T-cell (primary cell): ENCODE data around the gene RAC3. TPM values are rescaled to one million over a fixed set of nuclear protein-coding genes. Genes with fewer than 3 reads are reported as not detected.

Source experiments
- ATAC-seq, 4 experiments: fragments of 200-7000 bp in 3 of 4; fragments of 150-1000 bp in 1 of 4; cut with Tn5 transposase; replicated peaks in 1 of 4; 1 replicate in 3 of 4; 2 replicates in 1 of 4; pipeline ENCODE4 v1.10.0; 2021; ENCODE audit warnings: moderate library complexity in 3 of 4, mild to moderate bottlenecking in 2 of 4, moderate number of reproducible peaks in 1 of 4
- CTCF ChIA-PET, 2 donors: fragments of 300-600 bp; sonication (Branson Sonifier 250); formaldehyde crosslinking; loops; one replicate each; lab custom pipeline; 2022; ENCODE audit warnings: antibody characterized with exemption in 2 of 2; lab: Charles Lee
- POLR2A ChIA-PET, 2 donors: fragments of 300-600 bp; sonication (Branson Sonifier 250); formaldehyde crosslinking; loops; one replicate each; lab custom pipeline; 2022; ENCODE audit warnings: antibody characterized with exemption in 2 of 2; lab: Charles Lee
- DNase-seq, 35 experiments: peaks; one replicate each; pipeline versions ENCODE4 v3.0.0 to v3.0.0-alpha.2; 2013 to 2023
- H3K27ac ChIP-seq: one replicate; pipeline ENCODE4 v1.5.1; 2013; ENCODE audit warnings: low read length
- H3K27me3 ChIP-seq, 2 experiments: replicated peaks in 1 of 2; 1 replicate in 1 of 2; 2 replicates in 1 of 2; pipeline versions ENCODE4 v1.6.1 to v1.7.0; 2013; ENCODE audit warnings: low read length in 1 of 2, mixed read lengths in 1 of 2; ENCODE audit not compliant: control insufficient read depth in 2 of 2, insufficient read depth in 2 of 2; ENCODE audit errors: extremely low read depth in 1 of 2
- H3K36me3 ChIP-seq, 2 donors: 1 replicate in 1 of 2; 2 replicates in 1 of 2; pipeline versions ENCODE4 v1.6.1 to v1.7.0; 2013; ENCODE audit warnings: low read length in 1 of 2; ENCODE audit not compliant: control insufficient read depth in 2 of 2, insufficient read depth in 1 of 2; ENCODE audit errors: extremely low read depth in 1 of 2
- H3K4me1 ChIP-seq, 2 experiments: 1 replicate in 1 of 2; 2 replicates in 1 of 2; pipeline versions ENCODE4 v1.6.1 to v1.7.0; 2013; ENCODE audit warnings: low read length in 2 of 2, mixed read lengths in 1 of 2; ENCODE audit not compliant: insufficient read depth in 2 of 2, control insufficient read depth in 1 of 2; ENCODE audit errors: extremely low read depth in 1 of 2
- H3K4me3 ChIP-seq, 2 donors: 1 replicate in 1 of 2; 2 replicates in 1 of 2; pipeline versions ENCODE4 v1.5.1 to v1.7.0; 2013; ENCODE audit warnings: mild to moderate bottlenecking in 2 of 2, low read length in 1 of 2, moderate library complexity in 1 of 2; ENCODE audit not compliant: control insufficient read depth in 1 of 2; ENCODE audit errors: extremely low read depth in 1 of 2
- H3K9me3 ChIP-seq: 2 replicates; pipeline ENCODE4 v1.7.0; 2013
- H3K27ac Mint-ChIP-seq, 2 donors: one replicate each; pipeline ENCODE4 v1.8.0; 2020 to 2021; ENCODE audit warnings: mild to moderate bottlenecking in 2 of 2, mixed read lengths in 2 of 2
- H3K27me3 Mint-ChIP-seq, 2 donors: one replicate each; pipeline ENCODE4 v1.8.0; 2021 to 2022; ENCODE audit warnings: mixed read lengths in 2 of 2
- H3K36me3 Mint-ChIP-seq: one replicate; pipeline ENCODE4 v1.8.0; 2021; ENCODE audit warnings: mixed read lengths
- H3K4me1 Mint-ChIP-seq, 3 donors: one replicate each; pipeline ENCODE4 v1.8.0; 2020 to 2022; ENCODE audit warnings: mixed read lengths in 3 of 3, mild to moderate bottlenecking in 1 of 3
- H3K4me3 Mint-ChIP-seq, 3 donors: one replicate each; pipeline ENCODE4 v1.8.0; 2020 to 2022; ENCODE audit warnings: mild to moderate bottlenecking in 3 of 3, mixed read lengths in 3 of 3, moderate library complexity in 3 of 3
- H3K9me3 Mint-ChIP-seq, 3 donors: one replicate each; pipeline ENCODE4 v1.8.0; 2020 to 2022; ENCODE audit warnings: mixed read lengths in 3 of 3
- WGBS: methylation state at CpG from one replicate; pipeline ENCODE4 v1.1.5; 2013; ENCODE audit warnings: missing lambda C conversion rate; ENCODE audit not compliant: insufficient coverage; 5-methylcytosine and 5-hydroxymethylcytosine counted together
- total RNA-seq, 35 experiments: library from RNA in 6 of 35; stranded (reverse) in 6 of 35; fragments of 120-200 nt in 1 of 35; gene quantifications; one replicate each; pipeline versions ENCODE4 v1.2.1 to v1.2.4 and lab custom pipeline; 2013 to 2026

RAC3 gene
- total RNA-seq, 5 donors from 2014 or later (not counting 1 experiment from before 2014, with no cell fraction given), result 1.1 to 5.4 (median 3.6) TPM

- Histone ChIP-seq H3K27ac (no peak overlapping the region), H3K4me1 (peaks cover 9 to 39% of the 10 kb centered on the region in 2 experiments), H3K4me3 (no peak overlapping the region), H3K27me3 (no peaks in the 10 kb centered on the region), H3K9me3 (no peaks in the 10 kb centered on the region), H3K36me3 (peaks cover 16 to 52% of the 10 kb centered on the region in 2 donors)
- ATAC-seq, result no peak
- Mint-ChIP-seq H3K36me3 (peaks cover 7% of the 10 kb centered on the region), H3K4me3 (peak overlapping the region in 2 of 3 donors; percentile 17 to 28), H3K4me1 (peaks cover 5 to 19% (median 16%) of the 10 kb centered on the region in 3 donors), H3K9me3 (no peaks in the 10 kb centered on the region), H3K27me3 (no peaks in the 10 kb centered on the region), H3K27ac (no peak overlapping the region)
- no peak for DNase-seq
- 96% methylated on average over 18 of the region's 24 CpGs for WGBS
- CTCF ChIA-PET, result no interaction called here
- POLR2A ChIA-PET, result no interaction called here
Measured at GRCh38 chr17:82062076-82062983, 30.9 kb downstream of the RAC3 start.

DNA sequence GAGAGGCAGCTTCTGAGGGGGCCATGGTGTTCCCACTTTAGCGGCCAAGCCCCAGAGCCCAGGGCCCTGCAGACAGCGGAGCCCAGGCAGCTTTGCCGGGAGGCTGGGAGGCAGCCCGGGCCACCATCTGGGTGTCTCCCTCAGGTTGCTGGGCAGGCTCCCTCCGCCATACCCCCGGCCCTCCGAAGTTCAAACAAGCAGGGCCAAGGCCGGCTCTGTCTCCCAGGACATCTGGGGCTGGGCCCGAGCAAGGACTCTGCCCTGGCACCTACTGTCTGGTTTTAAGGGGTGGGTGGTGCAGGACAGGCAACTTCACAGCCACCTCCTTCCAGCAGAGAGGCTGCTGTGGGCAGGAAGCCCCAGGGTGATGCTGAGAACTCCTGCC lies 31.5 kb downstream of the RAC3 start:
- Mint-ChIP-seq H3K9me3 (no peaks in the 10 kb centered on the region), H3K36me3 (peaks cover 4% of the 10 kb centered on the region), H3K27me3 (no peaks in the 10 kb centered on the region), H3K27ac (no peak overlapping the region), H3K4me1 (peaks cover 5 to 19% (median 16%) of the 10 kb centered on the region in 3 donors), H3K4me3 (peak overlapping the region in 1 of 3 donors; percentile 6)
- Histone ChIP-seq H3K9me3 (no peaks in the 10 kb centered on the region), H3K36me3 (peaks cover 16 to 47% of the 10 kb centered on the region in 2 donors), H3K4me1 (peaks cover 9 to 39% of the 10 kb centered on the region in 2 experiments), H3K27me3 (no peaks in the 10 kb centered on the region), H3K4me3 (no peak overlapping the region), H3K27ac (no peak overlapping the region)
- WGBS, result 98% methylated on average over 5 of the region's 9 CpGs
- ChIA-PET CTCF (no interaction called here), POLR2A (no interaction called here)
- DNase-seq, result no peak
- no peak for ATAC-seq

GRCh38 chr17:82063424-82064415 lies 32.2 kb downstream of the RAC3 start:
- Histone ChIP-seq H3K4me3 (no peak overlapping the region), H3K27ac (no peak overlapping the region), H3K4me1 (peaks cover 9 to 39% of the 10 kb centered on the region in 2 experiments), H3K36me3 (peaks cover 14 to 42% of the 10 kb centered on the region in 2 donors), H3K27me3 (no peaks in the 10 kb centered on the region), H3K9me3 (no peaks in the 10 kb centered on the region)
- peaks cover 4% of the 10 kb centered on the region for H3K36me3 Mint-ChIP-seq
- H3K27me3 Mint-ChIP-seq, result no peaks in the 10 kb centered on the region
- 87% methylated on average over 14 of the region's 20 CpGs for WGBS
- peaks cover 5 to 19% (median 16%) of the 10 kb centered on the region in 3 donors for H3K4me1 Mint-ChIP-seq
- peak overlapping the region; percentile 52 to 69 for H3K27ac Mint-ChIP-seq
- ATAC-seq, result no peak
- ChIA-PET POLR2A (interaction anchor here (0.5 to 0.6 kb wide), 2 partner anchors 33 to 63 kb away, joined by 3 to 5 read pairs; no protein-coding TSS in a partner anchor), CTCF (interaction anchor here in 1 of 2 donors (0.5 kb wide), 1 partner anchor 11 kb away, joined by 5 read pairs; no protein-coding TSS in a partner anchor)
- no peaks in the 10 kb centered on the region for H3K9me3 Mint-ChIP-seq
- peak overlapping the region; percentile 67 to 81 (median 74) for H3K4me3 Mint-ChIP-seq
- no peak for DNase-seq

DNA sequence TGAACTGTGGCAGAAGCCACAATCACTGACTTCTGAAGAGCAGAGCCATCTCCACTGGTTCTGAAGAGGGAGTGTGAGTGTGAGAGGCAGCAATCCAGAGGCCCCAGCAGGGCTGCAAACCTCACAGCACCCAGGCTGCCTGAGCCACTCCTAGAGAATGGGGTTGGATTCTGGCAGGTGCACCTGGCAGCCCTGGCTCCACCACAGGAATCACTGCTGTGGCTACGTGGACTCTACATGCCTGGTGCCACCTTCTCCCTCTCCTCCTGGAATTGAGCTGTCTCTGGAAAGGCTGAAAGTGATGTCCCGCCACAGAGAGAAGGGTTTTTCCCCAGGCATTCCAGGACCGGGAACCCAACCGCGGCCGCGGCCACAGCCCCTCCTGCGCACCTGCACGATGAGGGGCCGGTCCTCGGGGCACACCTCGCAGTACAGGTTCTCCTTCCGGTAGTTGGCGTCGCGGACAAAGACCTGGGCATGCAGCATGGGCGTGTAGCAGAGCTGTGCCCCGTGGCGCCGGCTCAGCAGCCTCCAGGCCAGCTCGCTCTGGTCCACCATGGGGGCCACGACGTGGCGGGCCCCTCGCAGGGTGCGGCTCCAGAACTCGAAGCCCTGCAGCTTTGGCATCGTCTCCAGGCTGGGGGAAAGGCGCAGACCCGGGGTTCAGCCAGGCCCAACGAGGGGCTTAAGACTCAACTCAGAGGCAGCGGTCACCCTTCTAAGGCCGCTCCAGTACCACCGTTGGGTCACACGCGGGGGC lies 33.1 kb downstream of the RAC3 start:
- peak overlapping the region; percentile 30 for H3K27ac ChIP-seq
- peak overlapping the region; percentile 62 to 83 for H3K4me3 ChIP-seq
- Mint-ChIP-seq H3K9me3 (no peaks in the 10 kb centered on the region), H3K4me1 (peaks cover 5 to 19% (median 16%) of the 10 kb centered on the region in 3 donors), H3K36me3 (peaks cover 4% of the 10 kb centered on the region), H3K4me3 (peak overlapping the region; percentile 67 to 81 (median 74)), H3K27me3 (no peaks in the 10 kb centered on the region), H3K27ac (peak overlapping the region; percentile 52 to 69)
- no peak for DNase-seq
- peaks cover 5 to 36% of the 10 kb centered on the region in 2 donors for H3K36me3 ChIP-seq
- H3K9me3 ChIP-seq, result no peaks in the 10 kb centered on the region
- peaks cover 9 to 39% of the 10 kb centered on the region in 2 experiments for H3K4me1 ChIP-seq
- H3K27me3 ChIP-seq, result no peaks in the 10 kb centered on the region
- ATAC-seq, result no peak
- POLR2A ChIA-PET, result interaction anchor here in 1 of 2 donors (0.6 kb wide), 1 partner anchor 34 kb away, joined by 3 read pairs; no protein-coding TSS in a partner anchor
- 47% methylated on average over 35 of the region's 36 CpGs for WGBS
- CTCF ChIA-PET, result interaction anchor here in 1 of 2 donors (0.5 kb wide), 1 partner anchor 10 kb away, joined by 5 read pairs; no protein-coding TSS in a partner anchor

GRCh38 chr17:82065193-82065637 lies 33.7 kb downstream of the RAC3 start:
- WGBS, result 2% methylated on average over 47 of the region's 47 CpGs
- Mint-ChIP-seq H3K27me3 (no peaks in the 10 kb centered on the region), H3K36me3 (peaks cover 1% of the 10 kb centered on the region), H3K9me3 (no peaks in the 10 kb centered on the region), H3K4me1 (peaks cover 6 to 19% (median 16%) of the 10 kb centered on the region in 3 donors), H3K4me3 (peak overlapping the region; percentile 67 to 81 (median 74)), H3K27ac (no peak overlapping the region)
- peak overlapping the region; percentile 62 to 83 for H3K4me3 ChIP-seq
- peaks cover 9 to 39% of the 10 kb centered on the region in 2 experiments for H3K4me1 ChIP-seq
- no peaks in the 10 kb centered on the region for H3K9me3 ChIP-seq
- peak; percentile 54 to 68 (median 65) for ATAC-seq
- peak in 15 of 35 experiments; percentile 11 to 44 (median 24) for DNase-seq
- peak overlapping the region; percentile 30 for H3K27ac ChIP-seq
- no peaks in the 10 kb centered on the region for H3K27me3 ChIP-seq
- ChIA-PET CTCF (no interaction called here), POLR2A (interaction anchor here in 1 of 2 donors (0.6 kb wide), 1 partner anchor 117 kb away, joined by 3 read pairs; no protein-coding TSS in a partner anchor)
- peaks cover 5 to 30% of the 10 kb centered on the region in 2 donors for H3K36me3 ChIP-seq
